Measurements from ENCODE around the gene TEAD2.

Gene TEAD2

GRCh38 chr19:49340069-49340864 lies 21.9 kb downstream of the TEAD2 start:
- no peak for TF ChIP-seq CTCF (IDR thresholded peaks at IDR 0.05; ENCODE audit: low read length, missing control alignments)
- H3K4me3 ChIP-seq (replicated peaks; ENCODE audit: low read depth, low read length), result no peak overlapping the region
- no peak for DNase-seq (ENCODE audit: low read depth)

DNA sequence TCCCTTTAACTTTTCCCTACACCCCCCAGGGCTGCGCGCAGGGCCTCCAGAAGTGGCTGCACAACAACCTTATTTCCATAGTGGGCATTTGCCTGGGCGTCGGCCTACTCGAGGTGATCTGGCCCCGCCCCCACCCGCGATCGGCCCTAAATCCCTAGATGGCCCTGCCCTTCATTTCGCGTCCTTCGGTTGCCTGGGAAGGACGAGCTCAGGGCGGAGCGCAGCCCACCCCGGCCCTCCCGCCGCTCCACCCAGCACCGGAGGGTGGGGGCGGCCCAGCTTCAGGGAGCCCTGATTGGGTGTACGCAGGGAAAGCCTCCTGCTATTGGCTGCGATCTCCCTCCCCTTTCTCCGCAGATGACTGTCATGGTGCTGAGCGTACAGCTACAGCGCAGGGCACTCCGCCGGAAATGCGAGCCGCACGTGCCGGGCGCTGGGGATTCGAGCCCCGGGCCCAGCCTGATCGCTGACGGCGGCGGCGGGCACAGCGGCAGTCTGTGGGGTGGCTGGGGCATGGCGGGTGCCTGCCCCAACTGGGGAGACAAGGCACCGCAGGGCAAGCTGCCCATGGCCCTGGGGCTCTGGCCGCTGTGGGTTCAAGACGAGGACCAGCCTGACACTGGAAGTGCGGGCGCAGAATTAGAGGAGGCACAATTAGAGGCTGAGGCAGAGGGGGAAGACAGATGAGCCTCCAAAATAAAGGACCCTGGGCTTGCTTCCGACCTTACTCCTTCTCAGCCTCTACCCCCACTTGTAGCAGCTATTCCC lies 22.7 kb downstream of the TEAD2 start:
- peak; percentile 85 for DNase-seq (ENCODE audit: low read depth)
- peak overlapping the region; percentile 13 for H3K4me3 ChIP-seq (replicated peaks; ENCODE audit: low read depth, low read length)
- no peak for TF ChIP-seq CTCF (IDR thresholded peaks at IDR 0.05; ENCODE audit: low read length, missing control alignments)

- H3K4me3 ChIP-seq (replicated peaks; ENCODE audit: low read depth, low read length), result peak overlapping the region; percentile 13
- peak; percentile 44 for DNase-seq (ENCODE audit: low read depth)
- TF ChIP-seq CTCF (IDR thresholded peaks at IDR 0.05; ENCODE audit: low read length, missing control alignments), result no peak
These were observed 23.4 kb downstream of the TEAD2 start for GRCh38 chr19:49338691-49339300.

DNA sequence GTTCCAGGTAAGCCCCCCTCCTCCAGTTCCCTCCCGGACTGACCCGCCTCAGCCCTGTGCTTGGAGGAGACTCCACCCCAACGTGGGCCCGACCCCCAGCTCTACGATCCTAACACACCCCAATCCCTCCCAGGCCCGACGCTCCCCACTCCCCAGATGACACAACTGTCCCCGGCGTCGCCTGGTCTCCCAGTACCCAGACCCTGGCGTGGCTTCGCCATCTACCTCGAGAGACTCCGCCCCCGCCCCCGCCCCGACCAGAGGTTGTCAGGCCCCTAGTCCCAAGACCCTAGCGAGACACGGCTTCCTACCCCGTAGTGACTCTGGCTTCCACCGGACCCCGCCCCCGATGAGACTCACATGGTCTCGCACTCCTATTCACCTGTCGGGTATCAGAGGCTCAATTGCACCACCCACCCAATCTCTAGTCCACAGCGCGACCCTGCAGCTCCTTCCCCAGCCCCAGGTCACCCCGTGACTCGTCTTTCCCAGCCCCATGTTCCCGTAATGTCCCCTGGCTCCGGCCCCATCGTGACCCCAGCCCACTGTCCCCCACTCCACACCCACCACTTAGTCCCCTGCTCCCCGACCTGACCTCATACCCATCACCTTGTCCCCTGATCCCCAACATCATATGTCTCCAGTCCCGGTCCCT lies 24.1 kb downstream of the TEAD2 start:
- TF ChIP-seq CTCF (IDR thresholded peaks at IDR 0.05; ENCODE audit: low read length, missing control alignments), result no peak
- H3K4me3 ChIP-seq (replicated peaks; ENCODE audit: low read depth, low read length), result no peak overlapping the region
- DNase-seq (ENCODE audit: low read depth), result no peak

GRCh38 chr19:49337267-49338022 lies 24.8 kb downstream of the TEAD2 start:
- no peak overlapping the region for H3K4me3 ChIP-seq (replicated peaks; ENCODE audit: low read depth, low read length)
- DNase-seq (ENCODE audit: low read depth), result no peak
- no peak for TF ChIP-seq CTCF (IDR thresholded peaks at IDR 0.05; ENCODE audit: low read length, missing control alignments)
